NCI-H748 (cell line): ENCODE measurements around the gene RABGGTA.

Experiments
- DNase-seq: peaks from one replicate; lab custom pipeline; 2025; ENCODE audit not compliant: unreplicated experiment; lab: John Stamatoyannopoulos, UW

The RABGGTA gene

DNA sequence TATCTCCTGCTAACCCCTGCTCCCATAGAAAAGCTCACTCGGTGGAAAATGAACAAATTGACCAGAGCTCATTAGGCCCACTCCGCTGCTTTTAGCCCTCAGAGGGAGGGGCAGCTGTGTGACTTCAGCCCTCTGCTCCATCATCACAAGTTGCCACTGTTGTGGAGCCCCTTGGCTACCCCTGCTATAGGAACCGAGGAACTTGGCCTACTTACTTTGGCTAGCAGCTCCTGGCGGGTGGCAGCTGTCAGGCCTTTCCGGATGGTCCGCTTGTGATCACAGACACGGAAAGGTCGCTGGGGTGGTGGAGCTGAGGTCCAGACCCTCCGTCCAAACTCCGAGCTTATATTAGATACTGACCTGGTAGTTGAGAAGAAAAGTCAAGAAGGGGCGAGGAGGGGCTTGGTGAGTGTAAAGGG, 35.8 kb upstream of the RABGGTA start:
- DNase-seq: no peak

DNA sequence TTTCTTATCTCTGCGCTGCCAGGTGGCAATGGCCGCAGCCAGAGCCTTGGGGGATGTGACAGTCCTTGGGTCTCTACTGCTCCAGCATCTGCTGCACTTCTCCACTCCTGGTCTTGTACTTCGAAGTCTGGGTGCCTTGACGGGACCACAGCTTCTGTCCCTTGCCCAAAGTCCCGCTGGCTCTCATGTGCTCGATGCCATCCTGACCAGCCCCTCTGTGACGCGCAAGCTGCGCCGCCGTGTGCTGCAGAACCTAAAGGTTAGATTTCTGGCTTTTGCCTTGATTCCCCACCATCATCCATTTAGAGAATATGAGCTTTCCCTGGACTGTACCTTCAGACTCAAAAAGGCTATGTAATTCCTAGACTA, 32.6 kb upstream of the RABGGTA start:
- DNase-seq: no peak

DNA sequence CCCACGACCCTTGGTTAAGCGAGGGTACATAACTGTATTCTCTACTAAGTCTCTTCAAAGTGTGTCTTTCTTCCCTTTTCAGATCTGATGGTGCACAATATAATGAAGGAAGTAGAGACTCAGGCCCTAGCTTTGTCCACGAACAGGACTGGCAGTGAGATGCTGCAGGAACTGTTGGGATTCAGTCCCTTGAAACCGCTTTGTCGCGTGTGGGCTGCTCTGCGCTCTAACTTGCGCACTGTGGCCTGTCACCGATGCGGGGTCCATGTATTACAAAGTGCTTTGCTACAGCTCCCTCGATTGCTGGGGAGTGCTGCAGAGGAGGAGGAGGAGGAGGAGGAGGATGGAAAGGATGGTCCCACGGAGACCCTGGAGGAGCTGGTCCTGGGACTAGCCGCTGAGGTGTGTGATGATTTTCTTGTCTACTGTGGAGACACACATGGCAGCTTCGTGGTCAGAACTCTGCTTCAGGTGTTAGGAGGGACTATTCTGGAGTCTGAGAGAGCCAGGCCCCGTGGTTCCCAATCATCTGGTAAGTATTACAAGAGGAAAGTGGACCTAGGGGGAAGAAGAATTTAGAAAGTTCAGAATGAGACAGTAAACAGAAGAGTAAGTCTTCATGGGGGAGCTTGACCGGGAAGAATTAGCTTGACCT, 29.1 kb upstream of the RABGGTA start:
- DNase-seq: no peak

DNA sequence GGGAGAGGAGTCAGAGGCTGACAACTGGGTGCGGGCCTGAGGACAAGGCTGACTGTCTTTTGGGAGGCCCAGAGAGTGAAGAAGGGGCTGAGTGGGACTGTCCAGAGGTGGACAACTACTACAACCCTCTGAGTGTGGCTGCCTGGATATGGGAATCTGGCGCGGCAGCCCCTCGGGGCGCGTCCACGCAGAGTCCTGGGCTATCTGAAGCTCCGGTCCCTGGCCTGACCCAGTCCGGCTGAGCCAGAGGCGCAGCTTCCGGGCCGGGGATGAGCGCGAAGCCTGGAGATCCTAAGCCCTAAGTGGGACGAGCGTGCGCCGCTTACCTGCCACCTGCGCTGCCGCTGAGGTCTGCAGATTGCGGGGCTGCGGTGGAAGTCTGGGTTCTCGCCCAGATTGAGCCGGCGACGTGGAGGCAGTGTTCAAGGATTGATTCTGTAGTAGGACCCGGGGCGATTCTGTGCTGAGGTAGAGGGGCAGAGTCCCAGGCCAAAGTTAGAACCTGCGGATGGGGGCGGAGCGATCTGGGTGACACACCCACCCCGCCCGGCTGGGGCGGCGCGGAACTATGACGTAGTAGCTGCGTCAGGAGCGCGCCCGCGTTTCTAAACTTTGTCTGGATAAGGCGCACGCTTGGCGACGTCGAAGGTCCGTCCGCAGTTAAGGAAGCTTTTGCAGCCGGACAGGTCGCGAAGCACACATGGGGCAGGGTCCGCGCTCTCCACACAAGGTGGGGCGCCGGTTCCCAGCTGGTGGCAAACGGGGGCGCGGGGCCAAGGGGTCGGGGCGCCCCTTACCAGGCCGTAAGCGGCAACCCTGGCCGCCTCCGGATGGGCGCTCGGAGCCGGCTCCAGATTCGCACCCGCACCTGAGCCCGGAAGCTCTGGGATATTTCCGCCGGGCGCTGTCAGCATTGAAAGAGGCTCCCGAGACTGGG, 28.1 kb upstream of the RABGGTA start, which contains the start of the genes DHRS1 and NOP9:
Gene DHRS1 (minus strand): TSS at position 526 of the 937 bp plus-strand sequence. CDS start 674 bp downstream, outside the sequence.
Gene NOP9 (plus strand): TSS at position 596 of the 937 bp plus-strand sequence. CDS start 105 bp downstream, at position 701.
- DNase-seq: peak; percentile 87

DNA sequence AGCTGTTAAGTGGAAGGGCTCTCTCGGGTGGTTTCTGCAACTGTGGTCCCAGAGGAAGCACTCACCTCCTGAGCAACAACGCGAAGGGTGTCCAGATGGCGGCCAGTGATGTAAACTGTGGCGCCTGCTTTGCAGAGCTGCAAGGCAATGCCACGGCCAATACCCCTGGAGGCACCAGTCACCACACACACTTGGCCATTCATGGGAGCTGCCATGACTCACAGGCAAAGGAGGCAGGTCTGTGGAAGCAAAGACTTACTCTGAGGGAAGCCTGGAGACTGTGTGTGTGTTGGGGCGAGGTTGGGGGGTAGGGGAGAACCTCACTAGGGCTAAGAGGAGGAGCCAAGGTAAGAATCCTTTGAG, 27.5 kb upstream of the RABGGTA start:
- peak; percentile 25 for DNase-seq

DNA sequence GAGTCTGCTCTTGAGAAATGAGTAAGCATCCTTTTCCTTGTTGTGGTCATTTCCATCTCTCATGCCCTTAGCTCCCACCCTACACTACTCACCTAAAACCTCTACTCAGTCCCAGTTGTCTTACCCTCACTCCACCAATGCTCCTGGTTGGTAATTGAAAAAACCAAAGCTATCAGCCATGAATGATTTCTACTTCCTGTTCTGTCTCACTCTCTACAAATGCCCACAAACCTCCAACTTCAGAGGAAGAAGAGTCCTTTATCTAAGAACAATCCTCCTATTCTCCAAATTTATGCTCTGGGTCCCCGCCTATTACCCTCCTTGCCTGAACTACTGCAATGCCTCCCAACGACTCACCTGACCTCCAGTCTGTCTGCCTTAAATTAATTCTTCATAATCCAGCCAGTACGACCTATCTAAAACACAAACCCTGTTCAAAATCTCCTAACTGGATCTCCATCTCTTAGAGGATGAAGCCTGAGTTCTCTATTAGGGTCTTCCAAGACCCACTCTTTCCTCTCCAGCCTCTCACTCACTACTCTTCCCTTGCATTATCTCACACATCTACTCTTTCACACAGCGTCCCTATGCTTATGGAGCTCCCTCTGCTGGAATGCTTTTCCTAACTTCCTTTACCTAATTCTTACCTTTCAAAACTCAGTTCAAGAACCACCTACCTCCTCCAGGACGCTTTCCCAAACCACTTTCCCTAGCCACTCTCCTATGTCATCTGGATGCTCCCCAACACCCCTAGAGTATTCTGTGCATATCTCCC, 26.0 kb upstream of the RABGGTA start:
- DNase-seq: no peak

DNA sequence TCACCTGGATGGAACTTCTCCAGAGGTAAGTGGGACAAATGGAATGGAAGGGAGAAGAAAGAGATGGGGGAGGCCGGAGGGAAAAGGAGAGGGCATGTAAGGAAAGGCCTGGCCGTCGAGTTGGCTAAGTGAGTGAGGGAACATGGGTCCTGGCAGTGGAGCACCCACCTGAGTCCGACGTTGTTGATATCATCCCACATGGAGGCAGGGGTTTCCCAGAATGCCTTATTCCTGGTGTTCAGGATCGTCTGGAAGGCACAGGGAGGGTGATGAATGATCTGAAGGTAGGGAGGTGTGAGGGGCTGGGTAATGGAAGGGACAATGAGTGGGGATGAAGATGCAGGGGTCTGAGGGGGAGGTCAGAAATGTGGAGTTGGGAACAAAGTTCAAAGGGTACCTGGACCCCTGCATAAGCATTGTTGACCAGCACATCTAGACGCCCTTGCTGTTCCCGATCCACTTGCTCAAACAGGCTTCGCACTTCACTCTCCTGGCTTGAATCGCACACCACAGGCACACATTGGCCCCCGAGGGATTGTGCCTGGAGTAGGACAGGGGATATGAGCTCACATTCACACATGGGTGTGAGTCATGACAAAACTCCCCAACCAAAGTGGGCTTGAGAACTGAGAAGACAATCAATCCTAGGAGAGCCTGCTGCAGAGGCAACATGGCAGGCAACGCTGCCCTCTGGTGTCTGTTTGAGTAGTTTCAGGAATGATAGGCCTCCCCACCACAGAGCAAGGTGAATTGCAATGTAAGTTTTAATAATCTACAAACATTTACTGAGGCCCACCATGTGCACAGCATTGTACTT, 25.2 kb upstream of the RABGGTA start:
- peak; percentile 45 for DNase-seq

DNA sequence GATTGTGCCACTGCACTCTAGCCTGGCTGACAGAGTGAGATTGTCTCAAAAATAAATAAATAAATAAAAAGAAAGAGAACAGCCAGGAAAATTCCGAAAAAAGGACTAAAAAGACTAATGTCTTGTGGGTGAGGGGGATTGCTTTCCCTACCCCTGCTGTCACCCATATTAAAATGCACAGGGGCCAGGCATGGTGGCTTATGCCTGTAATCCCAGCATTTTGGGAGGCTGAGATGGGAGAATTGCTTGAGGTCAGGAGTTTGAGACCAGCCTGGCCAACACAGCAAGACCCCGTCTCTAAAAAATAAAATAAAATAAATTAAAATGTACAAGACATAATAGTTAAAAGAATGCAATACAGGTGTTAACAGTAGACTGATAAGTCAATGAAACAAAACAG, 22.1 kb upstream of the RABGGTA start:
- DNase-seq: no peak

DNA sequence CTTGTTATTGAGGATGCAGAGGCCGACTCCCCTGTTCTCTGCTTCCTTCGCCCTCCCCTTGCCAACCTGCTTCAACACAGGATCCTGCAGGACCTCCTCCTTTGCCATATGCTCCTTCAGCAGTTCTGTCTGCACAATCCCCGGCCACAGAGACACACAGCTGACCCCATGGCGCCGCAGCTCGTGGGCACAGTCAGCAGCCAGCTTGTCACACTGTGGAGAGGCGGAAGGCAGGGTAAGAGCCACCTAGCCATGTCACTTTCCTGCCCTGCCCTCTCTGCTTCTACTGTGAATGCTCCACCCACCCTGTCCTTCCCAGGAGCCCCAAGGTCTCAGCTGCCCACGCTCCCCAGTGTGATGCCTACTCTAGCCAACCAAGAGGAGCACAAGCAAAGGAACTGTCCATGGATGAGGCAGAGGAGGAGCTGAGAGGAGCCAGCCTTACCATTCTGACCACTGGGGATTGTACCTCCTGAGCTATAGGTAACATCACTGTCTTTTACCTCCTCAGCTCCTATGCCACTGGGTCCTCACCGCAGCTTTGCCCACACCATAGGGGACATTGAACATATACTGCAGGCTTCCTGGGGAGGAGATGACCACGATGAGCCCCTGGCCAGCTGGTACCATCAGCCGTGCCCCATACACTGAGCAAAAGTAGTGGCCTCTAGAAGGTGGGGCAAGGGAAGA, 20.9 kb upstream of the RABGGTA start:
- DNase-seq: no peak

DNA sequence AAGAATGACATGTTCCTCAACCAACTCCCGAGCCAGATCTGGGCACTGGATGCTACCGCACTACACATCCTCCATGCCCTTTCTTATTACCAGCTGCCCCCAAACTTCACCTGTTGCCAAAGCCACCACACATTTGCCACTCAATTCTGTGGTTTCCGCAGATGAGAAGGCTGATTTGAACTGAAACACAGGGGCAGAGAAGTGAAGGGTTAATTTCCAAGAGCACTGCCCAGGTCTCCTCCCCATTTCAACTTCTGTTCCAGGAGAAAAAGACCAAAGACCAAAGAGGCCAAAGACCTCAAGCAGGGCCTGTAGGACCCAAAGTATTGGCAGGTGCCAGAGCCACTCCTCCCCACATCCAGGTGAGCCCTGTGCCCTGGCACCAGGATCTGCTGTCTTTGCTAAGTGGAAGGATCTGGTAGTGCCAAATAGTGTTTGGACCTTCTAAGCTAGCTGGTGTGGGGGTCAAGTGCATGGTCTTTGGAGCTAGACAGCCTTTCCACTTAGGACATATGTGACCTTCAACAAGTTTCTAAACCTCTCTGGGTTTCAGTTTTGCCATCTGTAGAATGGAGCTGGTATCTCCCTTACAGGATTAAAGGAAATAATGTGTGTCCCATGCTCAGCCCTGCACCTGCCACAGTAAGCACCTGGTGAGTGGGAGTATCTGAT, 20.2 kb upstream of the RABGGTA start:
- DNase-seq: no peak

DNA sequence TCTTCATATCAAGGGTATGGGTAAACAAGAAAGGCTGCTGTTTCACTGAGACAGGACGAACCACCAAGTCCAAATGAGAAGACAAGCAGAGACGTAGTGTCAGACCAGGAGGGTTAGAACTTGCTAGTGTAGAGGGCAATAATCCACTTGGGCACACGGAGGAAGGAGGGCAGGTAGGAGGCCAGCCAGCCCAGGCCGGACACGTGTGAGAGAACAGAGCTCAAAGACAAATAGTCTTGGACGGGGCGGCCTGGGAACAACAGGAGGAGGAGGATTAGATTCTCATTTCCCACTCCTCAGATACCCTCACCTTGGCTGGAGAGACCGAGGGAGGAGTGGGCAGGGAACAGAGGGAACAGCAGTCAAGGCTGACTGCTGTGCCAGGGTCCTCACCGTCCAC, 19.3 kb upstream of the RABGGTA start:
- DNase-seq: no peak

DNA sequence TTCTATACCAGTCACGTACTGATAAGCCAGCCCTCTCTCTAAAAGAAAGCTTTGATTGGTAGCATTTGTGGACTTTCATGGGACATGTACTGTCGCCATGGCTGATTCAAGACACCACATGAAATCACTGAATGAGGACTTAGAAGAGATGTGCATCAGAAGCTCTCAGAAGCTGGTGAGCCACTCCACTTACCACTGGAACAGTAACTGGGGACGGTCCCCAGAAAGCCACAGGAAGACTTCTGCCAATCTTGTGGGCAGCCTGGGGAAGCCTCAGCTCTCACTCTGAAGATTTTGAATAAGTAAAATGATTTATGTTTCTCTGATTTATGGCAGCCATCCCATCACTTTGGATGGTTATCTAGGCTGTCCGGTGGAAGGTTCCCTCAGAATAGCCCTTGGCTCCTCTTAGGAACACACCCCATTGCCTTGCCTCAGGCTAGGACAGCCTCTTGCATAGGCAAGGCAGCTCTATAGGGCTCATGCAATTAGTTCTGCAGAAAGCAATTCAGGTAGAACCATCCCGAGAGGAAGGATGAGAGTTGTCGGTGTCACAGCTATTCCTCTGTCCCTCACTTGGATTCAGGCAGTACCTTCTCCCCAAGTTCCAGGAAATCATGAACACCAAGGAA, 18.4 kb upstream of the RABGGTA start:
- DNase-seq: no peak

DNA sequence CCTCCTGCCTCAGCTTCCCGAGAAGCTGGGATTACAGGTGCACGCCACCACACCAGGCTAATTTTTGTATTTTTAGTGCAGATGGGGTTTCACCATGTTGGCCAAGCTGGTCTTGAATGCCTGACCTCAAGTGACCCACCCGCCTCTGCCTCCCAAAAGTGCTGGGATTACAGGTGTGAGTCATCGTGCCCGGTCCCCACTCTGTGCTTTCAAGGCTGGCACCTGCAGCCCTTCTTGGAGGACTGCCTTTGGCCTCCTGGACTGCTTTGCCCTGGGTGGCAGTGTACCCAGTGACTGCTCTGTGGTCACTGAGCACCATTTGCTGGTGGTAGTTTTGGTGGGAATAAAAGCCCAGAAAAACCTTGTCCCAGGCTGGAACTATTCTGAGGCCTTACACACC, 15.6 kb upstream of the RABGGTA start:
- no peak for DNase-seq

DNA sequence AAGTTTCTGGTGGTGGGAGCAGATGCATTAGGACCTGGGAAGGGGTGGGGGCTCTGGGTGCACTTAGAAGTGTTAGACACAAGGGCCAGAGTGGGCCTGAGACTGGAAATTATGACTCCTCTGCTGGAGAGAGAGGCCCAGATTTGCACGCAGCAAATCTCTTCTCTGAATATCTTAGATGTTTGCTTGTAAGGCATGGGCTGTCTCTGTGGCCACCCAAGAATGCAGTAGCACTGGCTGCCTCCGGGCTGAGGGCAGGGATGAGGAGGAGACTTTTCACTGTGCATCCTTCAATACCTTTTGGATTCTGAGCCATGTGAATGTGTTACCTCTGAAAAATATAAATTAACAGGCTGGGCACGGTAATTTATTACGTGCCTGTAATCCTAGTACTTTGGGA, 14.0 kb upstream of the RABGGTA start:
- no peak for DNase-seq

DNA sequence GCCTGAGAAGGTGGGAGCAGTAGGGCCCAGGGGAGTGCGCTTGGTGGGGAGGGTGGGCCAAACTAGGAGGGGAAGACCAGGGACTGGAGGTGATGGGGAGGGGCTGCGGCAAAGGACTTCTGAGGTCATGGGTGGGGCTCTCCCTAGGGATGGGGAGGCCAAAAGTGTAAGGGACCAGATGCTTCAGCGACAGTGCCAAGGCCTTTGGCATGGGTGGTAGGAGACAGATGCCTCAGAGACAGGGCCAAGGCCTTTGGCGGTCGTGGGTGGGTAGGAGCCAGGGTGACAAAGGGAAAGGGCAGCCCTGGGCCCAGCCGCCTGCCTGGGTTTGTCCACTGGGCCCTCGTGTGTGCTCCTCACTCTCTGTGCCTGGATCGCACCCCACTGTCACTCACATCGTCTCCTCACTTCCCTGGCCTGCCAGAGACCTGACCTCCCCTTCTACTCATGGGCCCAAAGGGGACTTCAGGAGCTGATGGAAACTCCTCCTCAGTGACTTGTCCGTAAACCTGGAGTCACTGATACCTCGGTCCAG, 13.2 kb upstream of the RABGGTA start:
- no peak for DNase-seq

DNA sequence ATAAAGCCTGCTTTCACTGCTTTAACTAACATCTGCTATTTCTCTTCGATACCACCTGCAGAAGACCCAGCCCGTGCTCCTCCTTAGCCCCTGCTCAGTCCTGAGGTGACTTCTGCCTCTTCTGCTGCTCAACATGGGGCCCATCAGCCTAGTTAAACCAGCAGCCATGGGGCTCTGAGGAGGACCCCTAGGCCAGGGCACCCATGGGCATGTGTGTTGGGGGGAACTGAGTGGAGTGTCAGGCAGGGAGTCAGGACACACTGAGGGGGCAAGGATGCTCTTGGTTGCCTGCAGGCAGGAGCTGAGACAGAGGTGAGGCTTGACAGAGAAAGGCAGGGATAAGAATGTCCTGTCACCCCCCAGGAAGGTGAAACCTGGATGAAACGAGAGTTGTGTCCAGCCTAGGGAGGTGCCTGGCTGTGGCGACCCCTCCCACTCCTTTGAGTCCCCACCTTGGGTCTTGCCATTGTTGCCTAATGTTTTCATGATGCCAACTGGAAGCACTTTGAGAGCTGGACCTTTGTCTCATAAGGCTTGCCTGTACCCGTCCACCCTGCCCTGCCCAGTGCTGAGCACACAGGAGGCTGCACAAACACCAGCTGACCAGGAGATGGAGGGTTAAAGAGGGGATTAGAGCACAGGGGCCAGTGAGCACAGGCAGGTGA, 12.5 kb upstream of the RABGGTA start:
- no peak for DNase-seq

DNA sequence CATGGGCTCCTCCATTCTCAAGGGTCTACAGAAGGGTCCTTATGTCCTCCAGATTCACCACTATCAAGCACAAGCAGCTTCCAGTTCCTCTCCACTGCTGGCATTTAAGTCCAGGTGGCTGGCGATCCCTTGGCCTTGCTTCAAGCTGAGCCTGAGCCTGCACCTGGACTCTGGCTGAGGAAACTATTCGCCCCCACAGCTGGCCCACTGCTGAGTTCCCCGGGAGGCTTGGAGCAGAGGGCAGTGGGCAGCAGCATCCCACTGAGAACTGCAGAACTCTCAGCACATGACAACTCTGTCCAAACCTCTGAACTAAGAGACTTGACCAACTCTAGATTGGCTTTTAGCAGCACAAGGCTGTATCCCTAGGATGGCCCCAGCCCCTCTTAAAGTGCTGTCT, 11.3 kb upstream of the RABGGTA start:
- DNase-seq: no peak

DNA sequence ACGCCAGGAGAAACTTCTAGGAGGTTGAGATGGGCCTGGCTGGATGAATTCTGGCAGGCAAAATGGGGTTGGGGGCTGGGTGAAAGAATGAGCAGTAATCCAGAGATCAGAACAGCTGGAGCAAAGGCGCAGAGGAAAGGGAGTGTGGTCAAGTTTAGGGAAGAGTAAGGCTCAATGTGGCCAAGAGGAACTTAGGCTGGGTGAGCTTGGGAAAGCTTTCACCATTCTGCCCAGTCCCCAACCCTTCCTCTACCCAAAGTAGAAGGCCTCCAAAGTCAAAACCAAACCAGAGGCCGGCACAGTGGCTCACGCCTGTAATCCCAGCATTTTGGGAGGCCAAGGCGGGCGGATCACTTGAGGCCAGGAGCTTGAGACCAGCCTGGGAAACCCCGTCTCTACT, 10.2 kb upstream of the RABGGTA start:
- no peak for DNase-seq
